GM10266 (cell line): ENCODE data around the gene MSX1.

Source experiments
- DNase-seq: peaks from one replicate; pipeline ENCODE4 v3.0.0; 2012; ENCODE audit errors: extremely low spot score
- CTCF ChIP-seq: IDR thresholded peaks from 2 replicates; pipeline ENCODE4 v1.5.1; 2012; ENCODE audit warnings: mild to moderate bottlenecking, low read depth; ENCODE audit not compliant: control insufficient read depth, insufficient read depth; ENCODE audit errors: missing control alignments

The MSX1 gene

GRCh38 chr4:4868040-4868757 lies 8.7 kb downstream of the MSX1 start:
- TF ChIP-seq CTCF, result no peak
- no peak for DNase-seq

GRCh38 chr4:4868758-4869723 lies 9.6 kb downstream of the MSX1 start:
- no peak for TF ChIP-seq CTCF

GRCh38 chr4:4869731-4870571 lies 10.5 kb downstream of the MSX1 start:
- no peak for DNase-seq
- no peak for TF ChIP-seq CTCF

More at GRCh38 chr4:4868758-4869723, 9.6 kb downstream of the MSX1 start:
- no peak for DNase-seq

GRCh38 chr4:4870576-4871241 lies 11.2 kb downstream of the MSX1 start:
- TF ChIP-seq CTCF, result no peak
- DNase-seq, result no peak

- DNase-seq, result no peak
- no peak for TF ChIP-seq CTCF
These were observed 11.7 kb downstream of the MSX1 start for GRCh38 chr4:4871242-4871572.

- no peak for DNase-seq
- TF ChIP-seq CTCF, result no peak
These were observed 12.3 kb downstream of the MSX1 start for GRCh38 chr4:4871573-4872313.
